Stimulated activated CD4-positive, alpha-beta T cell treated with anti-CD3 and anti-CD28 coated beads, Interleukin-1b, Interleukin-23, amount 100 ng/mL, for 48 hours (primary cell): ENCODE data around the gene ANKRD26.

Source experiments
- DNase-seq: peaks from one replicate; pipeline ENCODE4 v3.0.0-alpha.2; 2020

ANKRD26 gene

GRCh38 chr10:27019827-27020226 lies 80.5 kb downstream of the ANKRD26 start:
- DNase-seq = no peak

- DNase-seq = no peak
These were observed 102.7 kb downstream of the ANKRD26 start for GRCh38 chr10:26997610-26998009.

GRCh38 chr10:26994743-26995142 lies 105.6 kb downstream of the ANKRD26 start:
- DNase-seq = no peak

GRCh38 chr10:26987851-26988250 lies 112.4 kb downstream of the ANKRD26 start:
- no peak for DNase-seq

- no peak for DNase-seq
These were observed 117.1 kb downstream of the ANKRD26 start for GRCh38 chr10:26983156-26983555.

GRCh38 chr10:26982058-26982457 lies 118.2 kb downstream of the ANKRD26 start:
- no peak for DNase-seq

- DNase-seq = no peak
These were observed 119.0 kb downstream of the ANKRD26 start for GRCh38 chr10:26981232-26981824.

GRCh38 chr10:26978519-26978918 lies 121.8 kb downstream of the ANKRD26 start:
- DNase-seq = no peak

GRCh38 chr10:26977635-26978034 lies 122.7 kb downstream of the ANKRD26 start:
- no peak for DNase-seq

- DNase-seq = no peak
These were observed 129.6 kb downstream of the ANKRD26 start for GRCh38 chr10:26970667-26971066.

GRCh38 chr10:26969145-26969926 lies 131.0 kb downstream of the ANKRD26 start:
- DNase-seq = no peak

- no peak for DNase-seq
These were observed 137.5 kb downstream of the ANKRD26 start for GRCh38 chr10:26962835-26963234.

GRCh38 chr10:26960308-26960707 lies 140.0 kb downstream of the ANKRD26 start:
- no peak for DNase-seq

- DNase-seq = no peak
These were observed 140.5 kb downstream of the ANKRD26 start for GRCh38 chr10:26959841-26960240.
